Measurements from ENCODE around the gene ZNF469. TPM values are rescaled to one million over a fixed set of nuclear protein-coding genes. Genes with fewer than 3 reads are reported as not detected.
A peak's percentile ranks its signal among the peaks of the same experiment; 100 is the strongest.

ZNF469 gene, protein sequence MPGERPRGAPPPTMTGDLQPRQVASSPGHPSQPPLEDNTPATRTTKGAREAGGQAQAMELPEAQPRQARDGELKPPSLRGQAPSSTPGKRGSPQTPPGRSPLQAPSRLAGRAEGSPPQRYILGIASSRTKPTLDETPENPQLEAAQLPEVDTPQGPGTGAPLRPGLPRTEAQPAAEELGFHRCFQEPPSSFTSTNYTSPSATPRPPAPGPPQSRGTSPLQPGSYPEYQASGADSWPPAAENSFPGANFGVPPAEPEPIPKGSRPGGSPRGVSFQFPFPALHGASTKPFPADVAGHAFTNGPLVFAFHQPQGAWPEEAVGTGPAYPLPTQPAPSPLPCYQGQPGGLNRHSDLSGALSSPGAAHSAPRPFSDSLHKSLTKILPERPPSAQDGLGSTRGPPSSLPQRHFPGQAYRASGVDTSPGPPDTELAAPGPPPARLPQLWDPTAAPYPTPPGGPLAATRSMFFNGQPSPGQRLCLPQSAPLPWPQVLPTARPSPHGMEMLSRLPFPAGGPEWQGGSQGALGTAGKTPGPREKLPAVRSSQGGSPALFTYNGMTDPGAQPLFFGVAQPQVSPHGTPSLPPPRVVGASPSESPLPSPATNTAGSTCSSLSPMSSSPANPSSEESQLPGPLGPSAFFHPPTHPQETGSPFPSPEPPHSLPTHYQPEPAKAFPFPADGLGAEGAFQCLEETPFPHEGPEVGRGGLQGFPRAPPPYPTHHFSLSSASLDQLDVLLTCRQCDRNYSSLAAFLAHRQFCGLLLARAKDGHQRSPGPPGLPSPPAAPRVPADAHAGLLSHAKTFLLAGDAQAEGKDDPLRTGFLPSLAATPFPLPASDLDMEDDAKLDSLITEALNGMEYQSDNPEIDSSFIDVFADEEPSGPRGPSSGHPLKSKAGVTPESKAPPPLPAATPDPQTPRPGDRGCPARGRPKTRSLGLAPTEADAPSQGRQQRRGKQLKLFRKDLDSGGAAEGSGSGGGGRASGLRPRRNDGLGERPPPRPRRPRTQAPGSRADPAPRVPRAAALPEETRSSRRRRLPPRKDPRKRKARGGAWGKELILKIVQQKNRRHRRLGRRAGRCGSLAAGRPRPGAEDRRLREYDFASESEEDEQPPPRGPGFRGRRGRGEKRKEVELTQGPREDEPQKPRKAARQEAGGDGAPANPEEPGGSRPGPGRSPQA (N-terminal part only)
- polyA plus RNA-seq (2013) = 1.4 TPM

DNA sequence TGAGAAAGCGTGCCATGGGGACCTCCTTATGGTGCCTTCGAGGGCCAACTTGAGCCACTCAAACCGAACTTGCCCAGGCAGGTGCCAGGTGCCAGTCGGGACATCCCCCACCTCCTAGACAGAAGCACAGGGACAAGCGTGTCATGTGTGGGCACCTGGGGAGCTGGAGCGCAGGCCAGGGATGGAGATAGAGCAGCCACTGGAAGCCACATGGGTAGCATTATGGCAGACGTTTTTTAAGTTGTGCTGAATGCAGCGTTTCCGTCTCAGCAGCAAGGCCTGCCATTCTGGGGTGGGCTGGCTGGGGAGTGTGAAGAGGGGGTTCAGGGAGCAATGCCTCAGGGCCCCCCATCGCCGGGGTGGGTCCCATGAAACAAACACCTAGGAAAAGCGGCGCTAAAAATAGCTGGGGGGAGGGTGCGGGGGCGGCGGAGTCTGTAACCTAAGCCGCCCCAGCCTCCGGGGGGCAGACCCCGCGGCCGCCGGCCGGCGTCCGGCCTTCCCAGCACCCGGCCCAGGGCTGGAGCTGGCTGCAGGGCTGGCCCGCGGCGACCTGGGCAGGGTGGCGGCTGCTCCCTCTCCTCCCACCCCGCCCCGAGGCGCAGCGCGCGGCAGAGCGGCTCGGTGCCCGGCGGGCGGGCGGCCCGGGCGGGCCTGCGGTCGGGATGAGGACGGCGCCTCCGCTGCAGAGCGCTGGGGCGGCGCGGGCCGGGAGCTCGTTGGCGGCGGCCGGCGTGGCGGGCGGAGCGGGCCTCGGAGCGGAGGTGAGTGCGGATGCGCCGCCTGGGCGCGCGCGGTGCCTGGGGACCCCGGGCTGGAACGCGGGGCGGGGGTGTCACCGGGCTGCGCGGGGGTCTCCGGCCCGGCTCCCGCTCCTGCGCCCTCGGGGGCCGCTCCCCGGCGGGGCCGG is at the start of gene ZNF469:
ZNF469 (plus strand) TSS at position 469 of the 910 bp plus-strand sequence. CDS start 44,512 bp downstream, outside the sequence.
- 9% methylated on average over 85 of the region's 87 CpGs for WGBS (ENCODE audit: insufficient coverage)
- Histone ChIP-seq H3K27me3 (replicated peaks in 2 of 5; ENCODE audit: control insufficient read depth in 4 of 5, insufficient read depth in 5 of 5, low read length in 4 of 5) (peaks cover 0 to 68% (median 20%) of the 10 kb centered on the region in 5 experiments), H3K27ac (ENCODE audit: insufficient read depth in 1 of 2, low read depth in 1 of 2, low read length in 2 of 2, poor library complexity in 1 of 2, severe bottlenecking in 2 of 2) (no peak within 1 kb of the TSS), H3K36me3 (ENCODE audit: control insufficient read depth in 4 of 4, insufficient read depth in 4 of 4, low read length in 3 of 4) (no peaks in the 10 kb centered on the region), H3K4me1 (ENCODE audit: control extremely low read depth in 1 of 4, control insufficient read depth in 4 of 4, insufficient read depth in 4 of 4, low read length in 3 of 4) (peaks cover 0 to 22% (median 15%) of the 10 kb centered on the region in 4 experiments), H3K9me3 (ENCODE audit: control extremely low read depth in 1 of 5, control insufficient read depth in 4 of 5, insufficient read depth in 2 of 5, low read depth in 1 of 5, low read length in 4 of 5) (no peaks in the 10 kb centered on the region), H3K4me3 (ENCODE audit: control insufficient read depth in 1 of 7, extremely low read depth in 1 of 7, insufficient read depth in 4 of 7, low read depth in 2 of 7, low read length in 6 of 7) (peak within 1 kb of the TSS in 3 of 7 experiments; percentile 6 to 36 (median 32))
- ChIA-PET CTCF (interaction anchor here (0.9 kb wide), 1 partner anchor 56 kb away, joined by 4 read pairs; no protein-coding TSS in a partner anchor), POLR2A (interaction anchor here (0.5 to 0.6 kb wide), 2 partner anchors 23 to 98 kb away, joined by 4 read pairs; no protein-coding TSS in a partner anchor)
- DNase-seq = peak in 2 of 3 donors; percentile 37 to 52

- Histone ChIP-seq H3K4me1 (ENCODE audit: control extremely low read depth in 1 of 4, control insufficient read depth in 4 of 4, insufficient read depth in 4 of 4, low read length in 3 of 4) (peaks cover 4 to 19% (median 17%) of the 10 kb centered on the region in 4 experiments), H3K27ac (ENCODE audit: insufficient read depth in 1 of 2, low read depth in 1 of 2, low read length in 2 of 2, poor library complexity in 1 of 2, severe bottlenecking in 2 of 2) (peak overlapping the region in 1 of 2 experiments; percentile 72)
Measured at GRCh38 chr16:88333848-88334777, 48.6 kb upstream of the ZNF469 start.

GRCh38 chr16:88334778-88335720 is 47.7 kb upstream of the ZNF469 start:
- WGBS (ENCODE audit: insufficient coverage) = 97% methylated on average over 25 of the region's 29 CpGs
- no peaks in the 10 kb centered on the region for H3K9me3 ChIP-seq (ENCODE audit: control extremely low read depth in 1 of 5, control insufficient read depth in 4 of 5, insufficient read depth in 2 of 5, low read depth in 1 of 5, low read length in 4 of 5)
- ChIA-PET CTCF (no interaction called here), POLR2A (no interaction called here)
- H3K27me3 ChIP-seq (replicated peaks in 2 of 5; ENCODE audit: control insufficient read depth in 4 of 5, insufficient read depth in 5 of 5, low read length in 4 of 5) = no peaks in the 10 kb centered on the region
- DNase-seq = peak in 1 of 3 donors; percentile 18
- no peak overlapping the region for H3K27ac ChIP-seq (ENCODE audit: insufficient read depth in 1 of 2, low read depth in 1 of 2, low read length in 2 of 2, poor library complexity in 1 of 2, severe bottlenecking in 2 of 2)
- H3K4me3 ChIP-seq (ENCODE audit: control insufficient read depth in 1 of 7, extremely low read depth in 1 of 7, insufficient read depth in 4 of 7, low read depth in 2 of 7, low read length in 6 of 7) = no peak overlapping the region
- H3K4me1 ChIP-seq (ENCODE audit: control extremely low read depth in 1 of 4, control insufficient read depth in 4 of 4, insufficient read depth in 4 of 4, low read length in 3 of 4) = peaks cover 4 to 19% (median 17%) of the 10 kb centered on the region in 4 experiments
- H3K36me3 ChIP-seq (ENCODE audit: control insufficient read depth in 4 of 4, insufficient read depth in 4 of 4, low read length in 3 of 4) = no peaks in the 10 kb centered on the region

More at GRCh38 chr16:88333848-88334777, 48.6 kb upstream of the ZNF469 start:
- peak in 2 of 3 donors; percentile 4 to 26 for DNase-seq
- peak overlapping the region in 4 of 7 experiments; percentile 29 to 69 (median 48) for H3K4me3 ChIP-seq (ENCODE audit: control insufficient read depth in 1 of 7, extremely low read depth in 1 of 7, insufficient read depth in 4 of 7, low read depth in 2 of 7, low read length in 6 of 7)
- H3K27me3 ChIP-seq (replicated peaks in 2 of 5; ENCODE audit: control insufficient read depth in 4 of 5, insufficient read depth in 5 of 5, low read length in 4 of 5) = no peaks in the 10 kb centered on the region
- no peaks in the 10 kb centered on the region for H3K36me3 ChIP-seq (ENCODE audit: control insufficient read depth in 4 of 4, insufficient read depth in 4 of 4, low read length in 3 of 4)
- H3K9me3 ChIP-seq (ENCODE audit: control extremely low read depth in 1 of 5, control insufficient read depth in 4 of 5, insufficient read depth in 2 of 5, low read depth in 1 of 5, low read length in 4 of 5) = no peaks in the 10 kb centered on the region
- POLR2A ChIA-PET = no interaction called here
- CTCF ChIA-PET = no interaction called here
- WGBS (ENCODE audit: insufficient coverage) = 91% methylated on average over 8 of the region's 10 CpGs

DNA sequence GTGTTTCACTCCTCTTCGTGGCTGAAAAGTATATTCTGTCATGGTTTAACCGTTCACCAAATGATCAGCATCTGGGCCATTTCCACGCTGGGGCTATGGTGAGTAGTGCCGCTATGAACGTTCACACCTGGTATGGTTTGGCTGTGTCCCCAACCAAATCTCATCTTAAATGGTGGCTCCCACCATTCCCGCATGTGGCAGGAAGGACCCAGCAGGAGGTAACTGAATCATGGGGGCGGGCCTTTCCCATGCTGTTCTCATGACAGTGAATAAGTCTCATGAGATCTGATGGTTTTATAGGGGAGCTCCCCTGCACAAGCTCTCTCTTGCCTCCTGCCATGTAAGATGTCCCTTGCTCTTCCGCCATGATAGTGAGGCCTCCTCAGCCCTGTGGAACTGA is 45.7 kb upstream of the ZNF469 start:
- Histone ChIP-seq H3K36me3 (ENCODE audit: control insufficient read depth in 4 of 4, insufficient read depth in 4 of 4, low read length in 3 of 4) (no peaks in the 10 kb centered on the region), H3K27me3 (replicated peaks in 2 of 5; ENCODE audit: control insufficient read depth in 4 of 5, insufficient read depth in 5 of 5, low read length in 4 of 5) (no peaks in the 10 kb centered on the region), H3K9me3 (ENCODE audit: control extremely low read depth in 1 of 5, control insufficient read depth in 4 of 5, insufficient read depth in 2 of 5, low read depth in 1 of 5, low read length in 4 of 5) (no peaks in the 10 kb centered on the region), H3K27ac (ENCODE audit: insufficient read depth in 1 of 2, low read depth in 1 of 2, low read length in 2 of 2, poor library complexity in 1 of 2, severe bottlenecking in 2 of 2) (no peak overlapping the region), H3K4me3 (ENCODE audit: control insufficient read depth in 1 of 7, extremely low read depth in 1 of 7, insufficient read depth in 4 of 7, low read depth in 2 of 7, low read length in 6 of 7) (no peak overlapping the region), H3K4me1 (ENCODE audit: control extremely low read depth in 1 of 4, control insufficient read depth in 4 of 4, insufficient read depth in 4 of 4, low read length in 3 of 4) (peaks cover 4 to 19% (median 17%) of the 10 kb centered on the region in 4 experiments)
- ChIA-PET CTCF (no interaction called here), POLR2A (no interaction called here)
- no peak for DNase-seq
- WGBS (ENCODE audit: insufficient coverage) = 99% methylated on average over 7 of the region's 8 CpGs

- Histone ChIP-seq H3K27me3 (replicated peaks in 2 of 5; ENCODE audit: control insufficient read depth in 4 of 5, insufficient read depth in 5 of 5, low read length in 4 of 5) (no peaks in the 10 kb centered on the region), H3K36me3 (ENCODE audit: control insufficient read depth in 4 of 4, insufficient read depth in 4 of 4, low read length in 3 of 4) (no peaks in the 10 kb centered on the region), H3K4me3 (ENCODE audit: control insufficient read depth in 1 of 7, extremely low read depth in 1 of 7, insufficient read depth in 4 of 7, low read depth in 2 of 7, low read length in 6 of 7) (no peak overlapping the region), H3K4me1 (ENCODE audit: control extremely low read depth in 1 of 4, control insufficient read depth in 4 of 4, insufficient read depth in 4 of 4, low read length in 3 of 4) (peaks cover 4 to 16% (median 15%) of the 10 kb centered on the region in 4 experiments), H3K9me3 (ENCODE audit: control extremely low read depth in 1 of 5, control insufficient read depth in 4 of 5, insufficient read depth in 2 of 5, low read depth in 1 of 5, low read length in 4 of 5) (no peaks in the 10 kb centered on the region), H3K27ac (ENCODE audit: insufficient read depth in 1 of 2, low read depth in 1 of 2, low read length in 2 of 2, poor library complexity in 1 of 2, severe bottlenecking in 2 of 2) (no peak overlapping the region)
- DNase-seq = no peak
- POLR2A ChIA-PET = no interaction called here
- CTCF ChIA-PET = no interaction called here
- 96% methylated on average over 13 of the region's 13 CpGs for WGBS (ENCODE audit: insufficient coverage)
Measured at GRCh38 chr16:88337538-88337937, 45.2 kb upstream of the ZNF469 start.
